ENCODE data around the gene PRR36.
"Not testable (repeated sequence)": the region's sequence is repeated elsewhere in the genome, so short reads cannot be mapped to it uniquely, and the experiment has no call there.

Gene PRR36

GRCh38 chr19:7860714-7861618, 13.2 kb downstream of the PRR36 start:
- no peak overlapping the region for H3K27ac ChIP-seq

GRCh38 chr19:7859831-7860713, 14.1 kb downstream of the PRR36 start:
- Histone ChIP-seq H3K36me3 (peaks cover 0 to 74% (median 29%) of the 10 kb centered on the region in 3 donors), H3K4me3 (no peak overlapping the region), H3K27ac (no peak overlapping the region), H3K27me3 (peaks cover 0 to 50% of the 10 kb centered on the region in 2 donors), H3K9me3 (no peaks in the 10 kb centered on the region), H3K4me1 (peaks cover 0 to 10% (median 3%) of the 10 kb centered on the region in 4 donors)
- intact Hi-C loops (cut with DNase I; ENCODE audit: low total_unique reads) = no loop called here
- DNase-seq = no peak
- TF ChIP-seq CTCF (IDR thresholded peaks at IDR 0.05) = no peak

More at GRCh38 chr19:7860714-7861618, 13.2 kb downstream of the PRR36 start:
- intact Hi-C loops (cut with DNase I; ENCODE audit: low total_unique reads) = no loop called here
- no peak for DNase-seq
- Histone ChIP-seq H3K36me3 (peaks cover 0 to 66% (median 29%) of the 10 kb centered on the region in 3 donors), H3K9me3 (no peaks in the 10 kb centered on the region), H3K4me1 (peaks cover 0 to 10% (median 3%) of the 10 kb centered on the region in 4 donors), H3K4me3 (no peak overlapping the region), H3K27me3 (peaks cover 0 to 53% of the 10 kb centered on the region in 2 donors)
- no peak for TF ChIP-seq CTCF (IDR thresholded peaks at IDR 0.05)

GRCh38 chr19:7859087-7859486, 15.1 kb downstream of the PRR36 start:
- intact Hi-C loops (cut with DNase I; ENCODE audit: low total_unique reads); H3K4me3 ChIP-seq: not testable (repeated sequence)

GRCh38 chr19:7858109-7858770, 15.9 kb downstream of the PRR36 start:
- no peak overlapping the region for H3K4me3 ChIP-seq
- peaks cover 0 to 42% of the 10 kb centered on the region in 2 donors for H3K27me3 ChIP-seq
- no peak for TF ChIP-seq CTCF (IDR thresholded peaks at IDR 0.05)
- no peak for DNase-seq
- intact Hi-C loops (cut with DNase I; ENCODE audit: low total_unique reads) = no loop called here
- H3K9me3 ChIP-seq = no peaks in the 10 kb centered on the region
- no peak overlapping the region for H3K27ac ChIP-seq
- H3K4me1 ChIP-seq = peaks cover 0 to 14% (median 3%) of the 10 kb centered on the region in 4 donors
- peaks cover 0 to 63% (median 21%) of the 10 kb centered on the region in 3 donors for H3K36me3 ChIP-seq

More at GRCh38 chr19:7859087-7859486, 15.1 kb downstream of the PRR36 start:
- DNase-seq, H3K9me3 ChIP-seq, H3K27ac ChIP-seq: not testable (repeated sequence)
- Histone ChIP-seq H3K4me1 (peaks cover 0 to 10% (median 3%) of the 10 kb centered on the region in 4 donors), H3K27me3 (peaks cover 0 to 43% of the 10 kb centered on the region in 2 donors), H3K36me3 (peaks cover 0 to 71% (median 29%) of the 10 kb centered on the region in 3 donors)

GRCh38 chr19:7857727-7858108, 16.5 kb downstream of the PRR36 start:
- Histone ChIP-seq H3K27me3 (peaks cover 0 to 42% of the 10 kb centered on the region in 2 donors), H3K36me3 (peaks cover 0 to 59% (median 16%) of the 10 kb centered on the region in 3 donors), H3K4me3 (no peak overlapping the region), H3K27ac (no peak overlapping the region), H3K9me3 (no peaks in the 10 kb centered on the region), H3K4me1 (peaks cover 0 to 18% (median 3%) of the 10 kb centered on the region in 4 donors)
- no peak for TF ChIP-seq CTCF (IDR thresholded peaks at IDR 0.05)
- intact Hi-C loops (cut with DNase I; ENCODE audit: low total_unique reads) = no loop called here
- no peak for DNase-seq
